Activated CD4-positive, alpha-beta T cell treated with anti-CD3 and anti-CD28 coated beads, Interleukin-2, amount 10 ng/mL, durations not matched to agents 24 days and 14 days (primary cell): Measurements from ENCODE around the gene EXOC5. TPM values are rescaled to one million over a fixed set of nuclear protein-coding genes. Genes with fewer than 3 reads are reported as not detected.
"Not testable (repeated sequence)": the region's sequence is repeated elsewhere in the genome, so short reads cannot be mapped to it uniquely, and the experiment has no call there.

Source experiments
- DNase-seq: peaks from one replicate; pipeline ENCODE4 v3.0.0; 2022
- H3K27ac Mint-ChIP-seq: one replicate; pipeline ENCODE4 v1.8.0; 2022; ENCODE audit warnings: mild to moderate bottlenecking, mixed read lengths
- H3K27me3 Mint-ChIP-seq: one replicate; pipeline ENCODE4 v1.8.0; 2022; ENCODE audit warnings: mixed read lengths
- H3K36me3 Mint-ChIP-seq: one replicate; pipeline ENCODE4 v1.8.0; 2022; ENCODE audit warnings: low read depth, mild to moderate bottlenecking, mixed read lengths
- H3K4me1 Mint-ChIP-seq: one replicate; pipeline ENCODE4 v1.8.0; 2021; ENCODE audit warnings: mixed read lengths
- H3K4me3 Mint-ChIP-seq: one replicate; pipeline ENCODE4 v1.8.0; 2022; ENCODE audit warnings: mild to moderate bottlenecking, moderate library complexity, mixed read lengths
- H3K9me3 Mint-ChIP-seq: one replicate; pipeline ENCODE4 v1.8.0; 2021; ENCODE audit warnings: mixed read lengths
- intact Hi-C: fragments of 100-400 bp; cut with micrococcal nuclease; formaldehyde crosslinking; loops from one replicate; pipeline ENCODE4 v1.15.1; 2023
- total RNA-seq: library from RNA; stranded (reverse); gene quantifications from 2 replicates; pipeline ENCODE4 v1.2.3, GENCODE V29; 2022

The EXOC5 gene
- total RNA-seq, 1 donor from 2014 or later = 76.8 TPM

DNA sequence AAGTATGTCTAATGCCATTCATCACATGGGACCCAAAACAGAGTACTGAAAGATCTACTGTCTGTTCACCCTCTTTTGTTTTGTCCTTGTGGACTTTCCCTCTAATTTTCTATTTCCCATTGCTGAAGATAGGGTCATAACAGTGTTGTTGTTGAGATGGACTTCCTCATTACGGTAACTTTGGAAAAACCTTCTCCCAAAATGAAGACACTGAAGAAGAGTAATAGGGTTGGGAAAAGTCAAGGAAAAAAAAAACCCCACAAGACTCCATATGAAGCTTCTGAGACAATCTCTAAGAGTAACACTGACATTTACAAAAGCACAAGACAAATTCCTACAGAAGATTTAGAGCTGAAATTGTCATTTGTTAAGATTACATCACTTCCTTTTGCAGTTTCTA lies 36.7 kb downstream of the EXOC5 start:
- no peak overlapping the region for H3K4me3 Mint-ChIP-seq
- H3K9me3 Mint-ChIP-seq = no peaks in the 10 kb centered on the region
- DNase-seq = no peak
- peaks cover 4% of the 10 kb centered on the region for H3K4me1 Mint-ChIP-seq
- H3K36me3 Mint-ChIP-seq = peaks cover 37% of the 10 kb centered on the region
- intact Hi-C loops = loop anchor here (10.0 kb wide), 1 partner anchor 63 kb away; no protein-coding TSS in a partner anchor
- H3K27ac Mint-ChIP-seq = no peak overlapping the region
- no peaks in the 10 kb centered on the region for H3K27me3 Mint-ChIP-seq

DNA sequence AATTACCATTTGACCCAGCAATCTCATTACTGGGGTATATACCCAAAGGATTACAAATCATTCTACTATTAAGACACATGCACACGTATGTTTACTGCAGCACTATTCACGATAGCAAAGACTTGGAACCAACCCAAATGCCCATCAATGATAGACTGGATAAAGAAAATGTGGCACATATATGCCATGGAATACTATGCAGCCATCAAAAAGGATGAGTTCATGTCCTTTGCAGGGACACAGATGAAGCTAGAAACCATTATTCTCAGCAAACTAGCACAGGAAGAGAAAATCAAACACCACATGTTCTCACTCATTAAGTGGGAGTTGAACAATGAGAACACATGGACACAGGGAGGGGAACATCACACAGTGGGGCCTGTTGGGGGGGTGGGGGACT lies 40.4 kb downstream of the EXOC5 start:
- intact Hi-C loops, H3K27me3 Mint-ChIP-seq, H3K4me1 Mint-ChIP-seq, DNase-seq, H3K27ac Mint-ChIP-seq, H3K9me3 Mint-ChIP-seq, H3K4me3 Mint-ChIP-seq: not testable (repeated sequence)
- peaks cover 49% of the 10 kb centered on the region for H3K36me3 Mint-ChIP-seq

DNA sequence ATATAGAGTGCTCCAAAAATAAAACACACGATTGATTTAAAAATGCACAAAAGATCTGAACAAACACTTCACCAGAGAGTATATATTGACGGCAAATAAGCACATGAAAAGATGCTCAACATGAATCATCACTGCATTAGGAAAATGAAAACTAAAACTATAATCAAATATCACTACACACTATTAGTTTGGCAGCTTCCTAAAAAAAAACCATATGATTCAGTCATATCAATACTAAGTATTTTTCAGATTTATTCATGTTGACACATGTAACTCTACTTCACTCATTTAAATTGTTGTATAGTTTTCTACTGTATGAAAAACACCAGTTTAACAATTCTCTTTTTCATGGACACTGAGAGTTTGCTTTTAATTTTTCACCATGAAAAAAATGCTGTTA lies 41.6 kb downstream of the EXOC5 start:
- H3K36me3 Mint-ChIP-seq = peaks cover 45% of the 10 kb centered on the region
- H3K27me3 Mint-ChIP-seq = no peaks in the 10 kb centered on the region
- no peak for DNase-seq
- no peaks in the 10 kb centered on the region for H3K9me3 Mint-ChIP-seq
- H3K27ac Mint-ChIP-seq = no peak overlapping the region
- H3K4me3 Mint-ChIP-seq = no peak overlapping the region
- peaks cover 2% of the 10 kb centered on the region for H3K4me1 Mint-ChIP-seq
- intact Hi-C loops = no loop called here

DNA sequence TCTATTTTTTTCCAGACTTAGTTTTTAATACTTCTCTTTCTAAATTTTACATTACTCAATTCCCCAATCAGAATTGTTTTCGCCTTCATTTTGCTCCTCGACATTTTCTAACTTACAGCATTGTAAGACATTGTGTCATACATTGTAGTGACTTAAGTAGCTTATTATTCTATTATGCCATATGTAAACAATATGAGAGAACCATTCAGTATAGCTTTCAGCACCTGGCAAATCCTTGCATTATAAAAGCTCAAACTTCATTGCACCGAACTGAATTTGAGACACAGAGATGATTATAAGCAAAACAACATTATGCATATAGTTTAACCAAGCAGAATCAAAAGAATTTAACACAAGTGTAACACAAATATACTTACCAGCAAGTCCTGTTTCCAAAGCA lies 46.8 kb downstream of the EXOC5 start:
- Mint-ChIP-seq H3K4me1 (no peaks in the 10 kb centered on the region), H3K36me3 (peaks cover 35% of the 10 kb centered on the region), H3K4me3 (no peak overlapping the region), H3K27ac (no peak overlapping the region), H3K27me3 (no peaks in the 10 kb centered on the region), H3K9me3 (no peaks in the 10 kb centered on the region)
- intact Hi-C loops = no loop called here
- no peak for DNase-seq

DNA sequence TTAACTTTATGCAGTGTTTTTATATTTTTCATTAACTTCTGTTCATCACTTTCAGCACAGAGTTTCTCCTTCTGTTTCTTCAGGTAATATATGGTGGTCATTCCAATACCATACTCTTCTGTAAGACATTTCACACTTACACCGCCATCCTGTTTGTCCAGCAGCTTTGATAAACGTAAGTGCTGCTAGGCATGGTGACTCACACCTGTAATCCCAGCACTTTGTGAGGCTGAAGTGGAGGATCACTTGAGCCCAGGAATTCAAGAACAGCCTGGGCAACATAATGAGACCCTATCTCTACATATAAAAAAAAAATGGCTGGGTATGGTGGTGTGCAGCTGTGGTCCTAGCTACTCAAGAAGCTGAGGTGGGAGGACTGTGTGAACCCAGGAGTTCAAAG lies 55.8 kb downstream of the EXOC5 start:
- H3K4me1 Mint-ChIP-seq = no peaks in the 10 kb centered on the region
- peaks cover 54% of the 10 kb centered on the region for H3K36me3 Mint-ChIP-seq
- DNase-seq = no peak
- intact Hi-C loops = no loop called here
- H3K4me3 Mint-ChIP-seq = no peak overlapping the region
- H3K9me3 Mint-ChIP-seq = no peaks in the 10 kb centered on the region
- H3K27me3 Mint-ChIP-seq = no peaks in the 10 kb centered on the region
- H3K27ac Mint-ChIP-seq = no peak overlapping the region

DNA sequence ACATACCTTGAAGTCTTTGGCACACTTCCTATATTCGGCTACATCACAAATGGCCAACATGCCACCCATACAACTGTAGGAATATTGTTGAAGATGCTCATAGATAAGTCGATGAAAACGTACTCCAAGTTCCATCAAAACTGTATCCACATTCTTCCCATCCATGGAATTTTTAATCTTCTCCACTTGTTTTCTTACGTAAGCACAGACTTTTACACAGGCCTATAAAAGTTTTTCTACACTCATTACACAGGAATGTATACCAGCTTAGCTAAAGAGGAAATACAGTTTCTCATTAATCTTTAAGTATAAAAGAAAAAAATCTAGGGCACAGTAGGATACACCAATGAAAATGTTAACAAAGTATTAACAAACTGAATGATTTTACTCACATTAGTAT lies 59.1 kb downstream of the EXOC5 start:
- H3K27ac Mint-ChIP-seq = no peak overlapping the region
- H3K9me3 Mint-ChIP-seq = no peaks in the 10 kb centered on the region
- no peak overlapping the region for H3K4me3 Mint-ChIP-seq
- no peaks in the 10 kb centered on the region for H3K4me1 Mint-ChIP-seq
- H3K36me3 Mint-ChIP-seq = peaks cover 32% of the 10 kb centered on the region
- no peaks in the 10 kb centered on the region for H3K27me3 Mint-ChIP-seq
- intact Hi-C loops = no loop called here
- no peak for DNase-seq

DNA sequence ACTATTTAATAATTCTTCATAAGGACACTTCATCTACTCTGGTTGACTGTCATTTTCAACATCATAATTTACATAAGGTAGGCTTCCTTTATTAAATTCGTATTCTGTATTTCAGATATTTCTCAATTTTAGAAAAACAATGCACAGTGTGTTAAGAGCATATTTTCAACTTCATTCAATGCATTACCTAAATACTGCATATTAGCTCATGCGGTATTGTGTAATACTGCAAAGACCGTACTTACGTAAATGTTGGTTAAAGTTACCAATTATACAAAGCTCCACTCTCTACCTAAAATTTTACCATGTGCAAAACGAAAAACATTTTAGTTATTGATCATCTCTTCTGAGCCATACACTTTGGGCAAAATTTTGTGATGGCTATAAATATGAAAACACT lies 62.8 kb downstream of the EXOC5 start:
- DNase-seq = no peak
- H3K4me3 Mint-ChIP-seq = no peak overlapping the region
- H3K9me3 Mint-ChIP-seq = no peaks in the 10 kb centered on the region
- no peak overlapping the region for H3K27ac Mint-ChIP-seq
- intact Hi-C loops = no loop called here
- no peaks in the 10 kb centered on the region for H3K4me1 Mint-ChIP-seq
- peaks cover 9% of the 10 kb centered on the region for H3K36me3 Mint-ChIP-seq
- H3K27me3 Mint-ChIP-seq = no peaks in the 10 kb centered on the region

DNA sequence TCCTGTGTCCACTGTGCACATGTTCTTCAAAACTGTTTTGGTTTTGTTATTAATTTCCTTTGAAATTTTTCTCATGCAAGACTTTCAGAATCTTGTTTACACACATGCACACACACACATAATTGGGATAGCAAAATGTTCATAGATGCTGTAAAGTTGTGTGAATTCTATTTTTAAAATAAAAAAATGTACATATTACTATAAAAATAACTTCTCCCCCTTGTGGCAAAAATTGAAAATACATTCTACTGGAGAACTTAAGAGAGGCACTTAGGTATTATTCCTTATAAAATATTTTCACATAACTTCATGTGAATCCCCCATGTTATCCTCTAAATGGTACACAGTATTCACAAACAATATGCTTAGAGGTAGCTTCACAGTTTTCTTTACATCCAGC lies 66.0 kb downstream of the EXOC5 start:
- H3K4me1 Mint-ChIP-seq, DNase-seq, H3K9me3 Mint-ChIP-seq, H3K27ac Mint-ChIP-seq, H3K36me3 Mint-ChIP-seq, H3K4me3 Mint-ChIP-seq, H3K27me3 Mint-ChIP-seq, intact Hi-C loops: not testable (repeated sequence)

DNA sequence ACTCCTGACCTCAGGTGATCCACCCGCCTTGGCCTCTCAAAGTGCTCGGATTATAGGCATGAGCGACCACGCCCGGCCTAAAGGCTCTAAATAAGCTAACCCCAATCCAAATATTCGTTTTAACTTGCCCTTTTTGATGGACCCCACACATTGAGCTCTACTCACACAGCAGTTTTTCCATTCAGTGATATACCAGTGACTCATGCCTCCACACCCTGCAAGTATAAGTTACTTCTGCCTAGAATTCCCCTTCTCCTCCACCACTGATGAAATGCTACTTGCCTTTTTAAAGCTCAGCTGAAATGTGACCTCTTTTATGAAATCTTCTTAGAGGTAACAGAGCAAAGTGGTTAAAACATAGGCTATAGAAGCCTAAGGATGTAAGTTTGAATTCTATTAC lies 68.8 kb downstream of the EXOC5 start:
- Mint-ChIP-seq H3K4me1 (no peaks in the 10 kb centered on the region), H3K4me3 (no peak overlapping the region), H3K27ac (no peak overlapping the region)

DNA sequence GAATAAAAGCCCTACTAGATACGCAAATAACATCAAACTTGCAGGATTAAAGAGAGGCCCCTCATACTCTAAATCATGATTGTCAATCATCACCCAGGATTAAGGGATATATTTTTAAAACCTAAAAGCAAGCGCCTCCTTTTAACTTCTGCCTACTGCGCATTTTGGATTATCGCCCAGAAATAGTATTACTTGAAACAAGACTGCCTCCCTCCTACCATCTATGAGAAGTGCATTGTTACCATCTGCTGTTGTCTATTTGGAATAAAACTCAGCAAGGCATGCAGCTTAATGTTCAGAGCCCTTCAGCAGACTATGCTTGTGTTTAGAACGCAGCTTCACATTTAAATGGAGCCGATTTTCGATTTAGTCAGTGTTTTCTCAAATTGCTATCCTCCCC lies 79.6 kb downstream of the EXOC5 start:
- peaks cover 30% of the 10 kb centered on the region for H3K27me3 Mint-ChIP-seq
- no peaks in the 10 kb centered on the region for H3K4me1 Mint-ChIP-seq
- peak; percentile 22 for DNase-seq
- no peaks in the 10 kb centered on the region for H3K36me3 Mint-ChIP-seq
- intact Hi-C loops = no loop called here
- no peaks in the 10 kb centered on the region for H3K9me3 Mint-ChIP-seq
- H3K4me3 Mint-ChIP-seq = no peak overlapping the region
- no peak overlapping the region for H3K27ac Mint-ChIP-seq

More for the DNA sequence above, 68.8 kb downstream of the EXOC5 start:
- peaks cover 9% of the 10 kb centered on the region for H3K27me3 Mint-ChIP-seq
- intact Hi-C loops = no loop called here
- no peaks in the 10 kb centered on the region for H3K36me3 Mint-ChIP-seq
- H3K9me3 Mint-ChIP-seq = no peaks in the 10 kb centered on the region
- DNase-seq = no peak

DNA sequence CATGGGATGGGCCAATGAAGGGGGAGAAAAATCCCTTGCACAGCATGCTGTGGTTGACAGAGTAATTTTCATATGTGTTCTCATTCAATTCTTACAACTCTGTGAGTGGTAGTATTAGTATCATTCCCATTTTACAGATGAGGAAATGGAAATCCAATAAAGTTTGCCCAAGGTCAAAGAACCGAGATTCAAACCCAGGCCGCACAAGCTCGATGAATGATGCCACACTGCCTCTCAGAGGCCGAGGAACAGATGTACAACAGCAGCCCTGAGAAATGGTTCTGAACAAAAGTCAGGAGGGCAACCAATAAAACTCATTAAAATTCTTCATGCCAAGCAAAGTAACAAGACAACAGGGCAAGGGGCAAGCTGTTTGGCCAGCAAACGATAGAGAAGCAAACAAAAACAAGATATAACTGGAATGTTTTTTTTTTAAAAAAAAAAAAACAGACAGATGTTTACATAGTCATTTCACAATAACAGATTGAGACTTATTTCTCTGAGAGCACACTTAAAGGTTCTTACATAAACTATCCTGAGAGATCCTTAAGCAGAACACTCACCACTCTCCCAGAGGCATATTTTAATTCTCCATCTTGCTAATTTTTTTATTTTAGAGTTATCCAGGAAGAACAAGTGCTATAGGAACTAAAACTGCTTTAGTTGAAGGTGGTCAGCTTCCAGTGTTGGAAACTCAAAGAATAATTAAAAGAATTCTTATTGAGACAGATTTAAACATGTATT lies 85.8 kb downstream of the EXOC5 start:
- DNase-seq = peak; percentile 53
- Mint-ChIP-seq H3K4me1 (no peaks in the 10 kb centered on the region), H3K9me3 (no peaks in the 10 kb centered on the region), H3K36me3 (no peaks in the 10 kb centered on the region), H3K27me3 (peaks cover 33% of the 10 kb centered on the region), H3K4me3 (no peak overlapping the region), H3K27ac (no peak overlapping the region)
- intact Hi-C loops = no loop called here

DNA sequence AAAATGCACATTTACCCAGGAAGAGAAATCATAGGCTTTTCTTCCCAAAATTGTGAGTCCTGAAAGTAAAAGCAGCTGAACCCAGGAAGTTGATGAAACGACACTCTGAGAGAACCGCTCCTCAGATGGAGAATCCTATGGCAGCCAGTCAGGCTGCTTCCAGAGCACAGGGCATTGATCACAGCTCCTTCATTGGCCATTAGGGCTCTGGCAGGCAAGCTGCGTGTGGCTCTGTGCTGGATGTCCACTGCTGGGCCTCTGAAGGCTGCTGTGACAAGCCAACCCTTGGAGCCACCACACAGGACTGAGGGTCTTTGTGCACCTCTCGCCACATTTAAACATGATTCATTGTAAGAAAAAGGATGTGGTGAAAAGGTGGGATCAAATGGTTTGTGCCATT lies 89.4 kb downstream of the EXOC5 start:
- Mint-ChIP-seq H3K4me1 (no peaks in the 10 kb centered on the region), H3K4me3 (no peak overlapping the region), H3K9me3 (no peaks in the 10 kb centered on the region), H3K27ac (no peak overlapping the region), H3K36me3 (no peaks in the 10 kb centered on the region), H3K27me3 (peaks cover 27% of the 10 kb centered on the region)
- intact Hi-C loops = no loop called here
- DNase-seq = no peak

DNA sequence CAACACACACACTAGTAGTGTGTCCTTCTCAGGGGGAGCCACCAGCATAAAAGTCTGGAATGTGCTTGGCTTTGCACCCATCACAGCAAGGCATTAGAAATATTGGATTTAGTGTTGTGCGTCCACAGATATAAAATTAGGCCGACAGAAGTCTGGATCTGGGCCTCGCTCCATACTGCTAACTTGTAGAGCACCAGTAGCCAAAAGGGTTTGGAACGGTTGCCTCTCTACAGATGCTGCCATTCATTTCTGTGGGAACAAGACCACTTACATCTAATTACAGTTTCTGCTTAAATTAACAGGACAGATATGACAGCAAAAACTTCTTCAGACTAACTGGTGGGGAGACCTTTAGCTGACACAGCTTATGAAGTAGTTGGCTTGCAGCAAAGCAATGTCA lies 94.2 kb downstream of the EXOC5 start:
- Mint-ChIP-seq H3K27ac (no peak overlapping the region), H3K9me3 (no peaks in the 10 kb centered on the region), H3K4me3 (no peak overlapping the region), H3K27me3 (peaks cover 16% of the 10 kb centered on the region), H3K4me1 (no peaks in the 10 kb centered on the region), H3K36me3 (no peaks in the 10 kb centered on the region)
- DNase-seq = no peak
- intact Hi-C loops = no loop called here

DNA sequence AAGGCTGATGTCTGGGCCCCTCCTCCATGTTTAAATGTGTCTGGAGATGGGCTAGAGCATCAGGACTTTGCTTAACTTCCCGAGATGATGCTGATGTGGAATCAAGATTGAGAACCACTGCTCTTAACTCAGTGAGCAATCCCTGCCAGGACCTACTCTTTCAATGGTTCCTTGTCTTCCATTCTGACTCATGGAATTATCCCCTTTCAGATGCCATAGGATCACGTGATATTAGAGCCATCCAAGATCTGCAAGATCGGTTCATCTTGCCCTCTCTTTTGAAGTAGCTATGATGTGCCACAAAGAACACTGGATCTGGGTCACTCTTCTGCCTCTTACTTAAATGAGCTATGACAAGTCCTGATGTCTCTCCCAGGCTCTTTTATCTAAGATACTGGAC lies 96.8 kb downstream of the EXOC5 start:
- intact Hi-C loops = no loop called here
- no peak for DNase-seq
- Mint-ChIP-seq H3K9me3 (no peaks in the 10 kb centered on the region), H3K36me3 (no peaks in the 10 kb centered on the region), H3K27ac (no peak overlapping the region), H3K4me1 (no peaks in the 10 kb centered on the region), H3K27me3 (peaks cover 5% of the 10 kb centered on the region), H3K4me3 (no peak overlapping the region)

DNA sequence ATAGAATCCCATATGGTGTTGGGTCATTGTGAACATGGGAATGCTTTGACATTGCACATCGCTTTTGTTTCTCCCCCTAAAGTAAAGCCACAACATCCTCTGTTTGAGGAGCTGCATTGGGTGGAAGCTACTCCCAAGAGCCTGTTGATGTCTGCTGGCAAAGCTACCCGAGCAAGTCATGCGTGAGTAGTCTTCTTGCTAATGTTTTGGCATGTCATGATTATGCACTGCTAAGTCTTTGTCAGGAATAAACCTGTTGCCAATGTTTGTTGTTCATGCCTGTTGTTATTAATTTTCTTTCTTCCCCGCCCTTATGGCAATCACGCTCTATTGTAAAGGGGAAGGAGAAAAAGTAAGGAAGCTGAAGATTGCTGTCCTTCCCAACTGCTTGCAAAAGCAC lies 97.3 kb downstream of the EXOC5 start:
- Mint-ChIP-seq H3K4me3 (no peak overlapping the region), H3K27ac (no peak overlapping the region), H3K27me3 (peaks cover 5% of the 10 kb centered on the region), H3K4me1 (no peaks in the 10 kb centered on the region), H3K36me3 (no peaks in the 10 kb centered on the region), H3K9me3 (no peaks in the 10 kb centered on the region)
- intact Hi-C loops = no loop called here
- DNase-seq = no peak
